Vagina (tissue), 2 donors: ENCODE results near the gene DESI1.

ENCODE experiments used
- CTCF ChIP-seq, 3 experiments: fragments of 450-650 bp in 2 of 3; fragments of 200-600 bp in 1 of 3; sonication (generic) in 1 of 3; IDR thresholded peaks; one replicate each; pipeline ENCODE4 v1.5.1; 2017 to 2019; ENCODE audit warnings: antibody characterized with exemption in 3 of 3, mild to moderate bottlenecking in 2 of 3, moderate library complexity in 2 of 3
- POLR2A ChIP-seq, 2 donors: fragments of 450-650 bp; IDR thresholded peaks; one replicate each; pipeline ENCODE4 v1.6.1; 2017; ENCODE audit warnings: antibody characterized with exemption in 2 of 2, mild to moderate bottlenecking in 2 of 2, moderate library complexity in 2 of 2

GRCh38 chr22:41584881-41585280, 36.0 kb downstream of the DESI1 start:
- TF ChIP-seq CTCF (IDR thresholded peaks at IDR 0.05) (no peak), POLR2A (IDR thresholded peaks at IDR 0.05) (no peak)
